ENCODE data around the gene GATA5. TPM values are rescaled to one million over a fixed set of nuclear protein-coding genes. Genes with fewer than 3 reads are reported as not detected.

Gene GATA5
- total RNA-seq, 1 experiment from 2014 or later, result not detected

DNA sequence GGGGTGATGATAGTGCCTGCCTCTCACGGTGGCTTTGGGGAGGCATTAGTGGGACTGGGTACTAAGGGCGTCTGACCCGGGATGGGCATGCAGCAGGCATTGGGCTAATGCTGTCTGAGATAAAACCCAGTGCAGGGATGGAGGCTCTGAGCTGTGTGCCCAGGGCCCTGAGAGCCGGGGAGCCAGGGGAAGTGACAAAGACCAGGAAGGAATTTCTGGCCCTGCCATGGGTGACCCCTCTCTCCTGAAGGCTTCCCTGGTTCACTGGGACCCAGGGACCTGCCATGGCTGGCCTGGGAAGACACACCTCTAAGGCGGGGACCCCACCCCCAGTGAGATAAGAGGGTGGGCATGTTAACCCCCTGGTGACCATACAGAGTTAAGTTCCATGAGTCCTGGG, 3.9 kb upstream of the GATA5 start:
- Histone ChIP-seq H3K9ac (ENCODE audit: low read length) (no peak overlapping the region), H3K4me1 (ENCODE audit: control insufficient read depth in 1 of 2, insufficient read depth in 2 of 2, low read length in 2 of 2) (no peaks in the 10 kb centered on the region), H3K4me3 (replicated peaks in 1 of 2; ENCODE audit: low read depth in 1 of 2, low read length in 2 of 2) (no peak overlapping the region), H3K27ac (ENCODE audit: low read depth, low read length) (no peak overlapping the region), H3K4me2 (ENCODE audit: low read length) (no peak overlapping the region), H4K20me1 (ENCODE audit: insufficient read depth) (no peaks in the 10 kb centered on the region), H2AFZ (ENCODE audit: low read depth, low read length, poor library complexity, severe bottlenecking) (no peak overlapping the region), H3K9me3 (ENCODE audit: control insufficient read depth in 1 of 2, insufficient read depth in 1 of 2, low read depth in 1 of 2, low read length in 2 of 2) (no peaks in the 10 kb centered on the region), H3K9me2 (ENCODE audit: insufficient read depth) (no peaks in the 10 kb centered on the region), H3K79me2 (ENCODE audit: insufficient read depth, low read length) (no peaks in the 10 kb centered on the region), H3K27me3 (ENCODE audit: insufficient read depth, low read length) (no peaks in the 10 kb centered on the region), H3K36me3 (ENCODE audit: control insufficient read depth in 1 of 2, insufficient read depth in 2 of 2, low read length in 2 of 2) (no peaks in the 10 kb centered on the region)
- ChIA-PET RAD21 (ENCODE audit: low non-redundant PET in 1 of 2, low total read pairs in 2 of 2, uncharacterized antibody in 2 of 2, unreplicated experiment in 2 of 2) (no interaction called here), POLR2A (no interaction called here), CTCF (no interaction called here)
- no TSS peak for BruUV-seq (replicated peaks)
- TF ChIP-seq FOSL1 (IDR thresholded peaks at IDR 0.05; ENCODE audit: low read depth) (no peak), SP1 (IDR thresholded peaks at IDR 0.05; ENCODE audit: low read depth) (no peak), CBX3 (IDR thresholded peaks at IDR 0.05; ENCODE audit: low read depth) (no peak), MAX (IDR thresholded peaks at IDR 0.05) (no peak), TCF7L2 (IDR thresholded peaks at IDR 0.05; ENCODE audit: borderline replicate concordance, extremely low read depth, insufficient read depth, insufficient read length) (no peak), ZNF274 (IDR thresholded peaks at IDR 0.05; ENCODE audit: low read depth, low read length) (no peak), ELF1 (IDR thresholded peaks at IDR 0.05; ENCODE audit: borderline replicate concordance, low read depth) (no peak), JUND (IDR thresholded peaks at IDR 0.05) (no peak), YY1 (IDR thresholded peaks at IDR 0.05; ENCODE audit: extremely low read depth, insufficient replicate concordance, low read depth, low read length) (no peak), ZFX (IDR thresholded peaks at IDR 0.05) (no peak), RAD21 (IDR thresholded peaks at IDR 0.05; ENCODE audit: low read depth) (no peak), EGR1 (IDR thresholded peaks at IDR 0.05; ENCODE audit: low read depth) (no peak), SRF (IDR thresholded peaks at IDR 0.05; ENCODE audit: low read depth) (no peak), POLR2AphosphoS5 (IDR thresholded peaks at IDR 0.05; ENCODE audit: low read depth, low read length) (no peak), POLR2A (IDR thresholded peaks at IDR 0.05; ENCODE audit: borderline replicate concordance, extremely low read depth, insufficient read depth, insufficient read length) (no peak), EZH2phosphoT487 (IDR thresholded peaks at IDR 0.05; ENCODE audit: borderline replicate concordance) (no peak), ZBTB33 (IDR thresholded peaks at IDR 0.05; ENCODE audit: extremely low read depth, insufficient replicate concordance, low read length) (no peak)
- TF ChIP-seq, protein P1, sequence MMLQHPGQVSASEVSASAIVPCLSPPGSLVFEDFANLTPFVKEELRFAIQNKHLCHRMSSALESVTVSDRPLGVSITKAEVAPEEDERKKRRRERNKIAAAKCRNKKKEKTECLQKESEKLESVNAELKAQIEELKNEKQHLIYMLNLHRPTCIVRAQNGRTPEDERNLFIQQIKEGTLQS (IDR thresholded peaks at IDR 0.05), result no peak
- TF ChIP-seq, protein P2, sequence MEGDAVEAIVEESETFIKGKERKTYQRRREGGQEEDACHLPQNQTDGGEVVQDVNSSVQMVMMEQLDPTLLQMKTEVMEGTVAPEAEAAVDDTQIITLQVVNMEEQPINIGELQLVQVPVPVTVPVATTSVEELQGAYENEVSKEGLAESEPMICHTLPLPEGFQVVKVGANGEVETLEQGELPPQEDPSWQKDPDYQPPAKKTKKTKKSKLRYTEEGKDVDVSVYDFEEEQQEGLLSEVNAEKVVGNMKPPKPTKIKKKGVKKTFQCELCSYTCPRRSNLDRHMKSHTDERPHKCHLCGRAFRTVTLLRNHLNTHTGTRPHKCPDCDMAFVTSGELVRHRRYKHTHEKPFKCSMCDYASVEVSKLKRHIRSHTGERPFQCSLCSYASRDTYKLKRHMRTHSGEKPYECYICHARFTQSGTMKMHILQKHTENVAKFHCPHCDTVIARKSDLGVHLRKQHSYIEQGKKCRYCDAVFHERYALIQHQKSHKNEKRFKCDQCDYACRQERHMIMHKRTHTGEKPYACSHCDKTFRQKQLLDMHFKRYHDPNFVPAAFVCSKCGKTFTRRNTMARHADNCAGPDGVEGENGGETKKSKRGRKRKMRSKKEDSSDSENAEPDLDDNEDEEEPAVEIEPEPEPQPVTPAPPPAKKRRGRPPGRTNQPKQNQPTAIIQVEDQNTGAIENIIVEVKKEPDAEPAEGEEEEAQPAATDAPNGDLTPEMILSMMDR (IDR thresholded peaks at IDR 0.05 in 2 of 3, conservative IDR thresholded peaks at IDR 0.05 in 1 of 3; ENCODE audit: borderline replicate concordance in 1 of 3, insufficient read depth in 1 of 3, low read depth in 2 of 3, low read length in 2 of 3), result no peak
- TF ChIP-seq, protein P3, sequence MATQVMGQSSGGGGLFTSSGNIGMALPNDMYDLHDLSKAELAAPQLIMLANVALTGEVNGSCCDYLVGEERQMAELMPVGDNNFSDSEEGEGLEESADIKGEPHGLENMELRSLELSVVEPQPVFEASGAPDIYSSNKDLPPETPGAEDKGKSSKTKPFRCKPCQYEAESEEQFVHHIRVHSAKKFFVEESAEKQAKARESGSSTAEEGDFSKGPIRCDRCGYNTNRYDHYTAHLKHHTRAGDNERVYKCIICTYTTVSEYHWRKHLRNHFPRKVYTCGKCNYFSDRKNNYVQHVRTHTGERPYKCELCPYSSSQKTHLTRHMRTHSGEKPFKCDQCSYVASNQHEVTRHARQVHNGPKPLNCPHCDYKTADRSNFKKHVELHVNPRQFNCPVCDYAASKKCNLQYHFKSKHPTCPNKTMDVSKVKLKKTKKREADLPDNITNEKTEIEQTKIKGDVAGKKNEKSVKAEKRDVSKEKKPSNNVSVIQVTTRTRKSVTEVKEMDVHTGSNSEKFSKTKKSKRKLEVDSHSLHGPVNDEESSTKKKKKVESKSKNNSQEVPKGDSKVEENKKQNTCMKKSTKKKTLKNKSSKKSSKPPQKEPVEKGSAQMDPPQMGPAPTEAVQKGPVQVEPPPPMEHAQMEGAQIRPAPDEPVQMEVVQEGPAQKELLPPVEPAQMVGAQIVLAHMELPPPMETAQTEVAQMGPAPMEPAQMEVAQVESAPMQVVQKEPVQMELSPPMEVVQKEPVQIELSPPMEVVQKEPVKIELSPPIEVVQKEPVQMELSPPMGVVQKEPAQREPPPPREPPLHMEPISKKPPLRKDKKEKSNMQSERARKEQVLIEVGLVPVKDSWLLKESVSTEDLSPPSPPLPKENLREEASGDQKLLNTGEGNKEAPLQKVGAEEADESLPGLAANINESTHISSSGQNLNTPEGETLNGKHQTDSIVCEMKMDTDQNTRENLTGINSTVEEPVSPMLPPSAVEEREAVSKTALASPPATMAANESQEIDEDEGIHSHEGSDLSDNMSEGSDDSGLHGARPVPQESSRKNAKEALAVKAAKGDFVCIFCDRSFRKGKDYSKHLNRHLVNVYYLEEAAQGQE (IDR thresholded peaks at IDR 0.05; ENCODE audit: low read depth), result no peak
- intact Hi-C loops (cut with micrococcal nuclease), result no loop called here
- no peak for ATAC-seq
- no peak for DNase-seq (ENCODE audit: low read depth, low spot score)
